ENCODE results near the gene BEAN1. TPM values are rescaled to one million over a fixed set of nuclear protein-coding genes. Genes with fewer than 3 reads are reported as not detected.
"Not testable (repeated sequence)": the region's sequence is repeated elsewhere in the genome, so short reads cannot be mapped to it uniquely, and the experiment has no call there.

The BEAN1 gene
- total RNA-seq, 4 donors from 2014 or later = 0.40 TPM; not detected in 3

DNA sequence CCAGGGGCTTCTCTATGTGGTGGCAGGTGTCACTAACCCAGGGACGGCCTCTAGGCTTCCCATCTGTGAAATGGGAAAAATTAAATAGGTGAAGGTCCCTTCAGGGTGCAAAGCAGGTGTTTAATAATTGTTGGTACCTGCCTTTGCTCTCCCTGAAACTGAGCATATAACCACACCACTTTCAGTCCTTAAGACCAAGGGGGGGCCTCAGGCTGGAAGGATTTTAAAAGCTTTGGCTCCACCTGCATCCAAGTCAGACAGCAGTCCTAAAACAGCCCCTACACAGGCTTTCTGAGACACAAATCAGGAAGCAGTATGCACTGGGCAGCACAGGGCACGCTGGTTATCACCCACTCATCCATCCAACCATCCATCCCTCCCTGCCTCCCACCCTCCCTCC lies 67.8 kb downstream of the BEAN1 start:
- intact Hi-C loops (cut with DNase I; ENCODE audit: low total_unique reads) = no loop called here
- TF ChIP-seq POLR2AphosphoS5 (IDR thresholded peaks at IDR 0.05) = no peak
- TF ChIP-seq POLR2A (IDR thresholded peaks at IDR 0.05) = no peak
- no peak for TF ChIP-seq EP300 (IDR thresholded peaks at IDR 0.05; ENCODE audit: low read depth)
- TF ChIP-seq, protein P1, sequence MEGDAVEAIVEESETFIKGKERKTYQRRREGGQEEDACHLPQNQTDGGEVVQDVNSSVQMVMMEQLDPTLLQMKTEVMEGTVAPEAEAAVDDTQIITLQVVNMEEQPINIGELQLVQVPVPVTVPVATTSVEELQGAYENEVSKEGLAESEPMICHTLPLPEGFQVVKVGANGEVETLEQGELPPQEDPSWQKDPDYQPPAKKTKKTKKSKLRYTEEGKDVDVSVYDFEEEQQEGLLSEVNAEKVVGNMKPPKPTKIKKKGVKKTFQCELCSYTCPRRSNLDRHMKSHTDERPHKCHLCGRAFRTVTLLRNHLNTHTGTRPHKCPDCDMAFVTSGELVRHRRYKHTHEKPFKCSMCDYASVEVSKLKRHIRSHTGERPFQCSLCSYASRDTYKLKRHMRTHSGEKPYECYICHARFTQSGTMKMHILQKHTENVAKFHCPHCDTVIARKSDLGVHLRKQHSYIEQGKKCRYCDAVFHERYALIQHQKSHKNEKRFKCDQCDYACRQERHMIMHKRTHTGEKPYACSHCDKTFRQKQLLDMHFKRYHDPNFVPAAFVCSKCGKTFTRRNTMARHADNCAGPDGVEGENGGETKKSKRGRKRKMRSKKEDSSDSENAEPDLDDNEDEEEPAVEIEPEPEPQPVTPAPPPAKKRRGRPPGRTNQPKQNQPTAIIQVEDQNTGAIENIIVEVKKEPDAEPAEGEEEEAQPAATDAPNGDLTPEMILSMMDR (IDR thresholded peaks at IDR 0.05) = no peak
- H3K27me3 ChIP-seq = no peaks in the 10 kb centered on the region
- no peak for DNase-seq
- in situ Hi-C loops (cut with MboI; ENCODE audit: low pct_ligation_motif_present in 1 of 4, low pct_unique_long_range_greater_than_20kb in 1 of 4, low sequenced_read_pairs in 3 of 4) = loop anchor here in 2 of 4 donors (25.0 kb wide), 1 partner anchor 92 kb away; the partner anchor contains the start of gene CMTM2 (in 2 of the 2)
- WGBS, 2 donors (ENCODE audit: low coverage in 1 of 2) = 96 to 100% methylated on average over 1 to 2 of the region's 2 CpGs
- H3K9me3 ChIP-seq = no peaks in the 10 kb centered on the region
- no peaks in the 10 kb centered on the region for H3K36me3 ChIP-seq
- no peaks in the 10 kb centered on the region for H3K4me1 ChIP-seq
- H3K27ac ChIP-seq = no peak overlapping the region
- H3K4me3 ChIP-seq = no peak overlapping the region

DNA sequence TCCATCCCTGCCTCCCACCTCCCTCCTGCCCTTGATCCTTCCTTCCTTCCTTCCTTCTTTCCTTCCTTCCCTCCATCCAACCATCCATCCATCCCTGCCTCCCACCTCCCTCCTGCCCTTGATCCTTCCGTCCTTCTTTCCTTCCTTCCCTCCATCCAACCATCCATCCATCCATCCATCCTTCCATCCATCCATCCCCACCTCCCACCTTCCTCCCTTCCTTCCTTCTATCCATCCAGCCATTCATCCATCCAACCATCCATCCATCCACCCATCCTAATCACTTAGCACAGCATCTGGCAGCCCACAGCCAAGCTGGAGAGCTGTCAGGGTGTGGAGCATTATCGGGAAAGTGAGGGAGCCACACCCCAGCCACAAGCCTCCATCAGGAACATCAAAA lies 68.3 kb downstream of the BEAN1 start:
- TF ChIP-seq POLR2AphosphoS5 (IDR thresholded peaks at IDR 0.05) = no peak
- TF ChIP-seq EP300 (IDR thresholded peaks at IDR 0.05; ENCODE audit: low read depth) = no peak
- no peak for TF ChIP-seq POLR2A (IDR thresholded peaks at IDR 0.05)
- Histone ChIP-seq H3K4me3 (no peak overlapping the region), H3K27me3 (no peaks in the 10 kb centered on the region), H3K9me3 (no peaks in the 10 kb centered on the region), H3K27ac (no peak overlapping the region), H3K4me1 (no peaks in the 10 kb centered on the region), H3K36me3 (no peaks in the 10 kb centered on the region)
- no peak for DNase-seq
- intact Hi-C loops (cut with DNase I; ENCODE audit: low total_unique reads) = no loop called here
- in situ Hi-C loops (cut with MboI; ENCODE audit: low pct_ligation_motif_present in 1 of 4, low pct_unique_long_range_greater_than_20kb in 1 of 4, low sequenced_read_pairs in 3 of 4) = loop anchor here in 2 of 4 donors (25.0 kb wide), 1 partner anchor 92 kb away; the partner anchor contains the start of gene CMTM2 (in 2 of the 2)
- WGBS, 2 donors (ENCODE audit: low coverage in 1 of 2) = 83 to 93% methylated on average over 2 of the region's 2 CpGs

- H3K4me1 ChIP-seq = not testable (repeated sequence)
Observed at GRCh38 chr16:66496226-66496625, 69.1 kb downstream of the BEAN1 start.

GRCh38 chr16:66497921-66498320 lies 70.8 kb downstream of the BEAN1 start:
- in situ Hi-C loops (cut with MboI; ENCODE audit: low pct_ligation_motif_present in 1 of 4, low pct_unique_long_range_greater_than_20kb in 1 of 4, low sequenced_read_pairs in 3 of 4) = loop anchor here in 2 of 4 donors (25.0 kb wide), 1 partner anchor 89 kb away; the partner anchor contains the start of gene CMTM2 (in 2 of the 2)
- H3K4me3 ChIP-seq; H3K27me3 ChIP-seq; H3K36me3 ChIP-seq; intact Hi-C loops (cut with DNase I; ENCODE audit: low total_unique reads); H3K9me3 ChIP-seq; DNase-seq; H3K4me1 ChIP-seq; H3K27ac ChIP-seq: not testable (repeated sequence)
- WGBS, 2 donors (ENCODE audit: low coverage in 1 of 2) = 88 to 93% methylated on average over 1 to 2 of the region's 2 CpGs

More at GRCh38 chr16:66496226-66496625, 69.1 kb downstream of the BEAN1 start:
- in situ Hi-C loops (cut with MboI; ENCODE audit: low pct_ligation_motif_present in 1 of 4, low pct_unique_long_range_greater_than_20kb in 1 of 4, low sequenced_read_pairs in 3 of 4) = loop anchor here in 2 of 4 donors (25.0 kb wide), 1 partner anchor 91 kb away; the partner anchor contains the start of gene CMTM2 (in 2 of the 2)
- H3K9me3 ChIP-seq; intact Hi-C loops (cut with DNase I; ENCODE audit: low total_unique reads); H3K27me3 ChIP-seq; H3K4me3 ChIP-seq; H3K27ac ChIP-seq; H3K36me3 ChIP-seq; DNase-seq: not testable (repeated sequence)
- WGBS, 2 donors (ENCODE audit: low coverage in 1 of 2) = 93 to 100% methylated on average over 1 to 10 of the region's 10 CpGs

- WGBS, 2 donors (ENCODE audit: low coverage in 1 of 2) = 82% methylated on average over 4 of the region's 4 CpGs; no CpG with 5 or more reads in 1 of the 2 donors
- H3K4me3 ChIP-seq; H3K36me3 ChIP-seq; DNase-seq; H3K9me3 ChIP-seq; H3K27me3 ChIP-seq; H3K27ac ChIP-seq; intact Hi-C loops (cut with DNase I; ENCODE audit: low total_unique reads); in situ Hi-C loops (cut with MboI; ENCODE audit: low pct_ligation_motif_present in 1 of 4, low pct_unique_long_range_greater_than_20kb in 1 of 4, low sequenced_read_pairs in 3 of 4): not testable (repeated sequence)
- peaks cover 0 to 11% (median 3%) of the 10 kb centered on the region in 4 donors for H3K4me1 ChIP-seq
Observed at GRCh38 chr16:66501563-66501962, 74.5 kb downstream of the BEAN1 start.

GRCh38 chr16:66502020-66502913 lies 75.2 kb downstream of the BEAN1 start:
- Histone ChIP-seq H3K9me3 (no peaks in the 10 kb centered on the region), H3K4me1 (peaks cover 0 to 11% (median 3%) of the 10 kb centered on the region in 4 donors), H3K27ac (no peak overlapping the region), H3K27me3 (no peaks in the 10 kb centered on the region), H3K36me3 (no peaks in the 10 kb centered on the region), H3K4me3 (no peak overlapping the region)
- TF ChIP-seq POLR2AphosphoS5 (IDR thresholded peaks at IDR 0.05) (no peak), EP300 (IDR thresholded peaks at IDR 0.05; ENCODE audit: low read depth) (no peak), POLR2A (IDR thresholded peaks at IDR 0.05) (no peak)
- TF ChIP-seq, protein P1 (IDR thresholded peaks at IDR 0.05) = no peak
- WGBS, 2 donors (ENCODE audit: low coverage in 1 of 2) = 88 to 91% methylated on average over 11 to 12 of the region's 12 CpGs
- intact Hi-C loops (cut with DNase I; ENCODE audit: low total_unique reads) (no loop called here), in situ Hi-C loops (cut with MboI; ENCODE audit: low pct_ligation_motif_present in 1 of 4, low pct_unique_long_range_greater_than_20kb in 1 of 4, low sequenced_read_pairs in 3 of 4) (no loop called here)
- DNase-seq = no peak

All from transverse colon (tissue), 4 donors.